HL-60 (cell line): ENCODE measurements around the gene IL37.

ENCODE experiments used
- CTCF ChIP-seq: IDR thresholded peaks from one replicate; pipeline ENCODE4 v1.5.1; 2011; ENCODE audit warnings: low read length, control low read depth, inconsistent platforms; ENCODE audit not compliant: insufficient read depth
- GABPA ChIP-seq: IDR thresholded peaks from 2 replicates; pipeline ENCODE4 v1.6.1; 2012; ENCODE audit warnings: low read depth

DNA sequence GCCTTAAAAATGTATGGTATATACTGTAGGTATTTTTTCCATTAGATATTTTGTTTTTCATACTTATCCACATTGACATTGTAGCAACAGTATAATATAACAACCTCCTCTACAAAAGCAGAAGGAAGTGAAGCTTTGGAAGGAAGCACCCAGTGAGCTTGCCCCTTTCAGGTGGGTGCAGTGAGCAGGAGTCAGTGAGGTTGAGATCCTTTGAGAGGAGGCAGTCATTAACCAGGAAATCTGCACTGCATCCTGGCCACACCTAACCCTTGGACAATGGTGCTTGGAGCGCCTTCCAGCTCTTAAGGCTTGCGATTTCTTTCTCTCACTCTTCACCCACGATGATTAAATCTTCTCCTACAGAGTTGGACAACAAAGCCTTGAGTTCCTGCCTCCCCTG is 13.9 kb downstream of the IL37 start:
- TF ChIP-seq CTCF (no peak), GABPA (no peak)
